Spleen (tissue), 11 donors: ENCODE data around the gene MARCHF9. TPM values are rescaled to one million over a fixed set of nuclear protein-coding genes. Genes with fewer than 3 reads are reported as not detected.

ENCODE experiments used
- DNase-seq: peaks from one replicate; pipeline ENCODE4 v3.0.0-alpha.2; 2020
- H3K27ac ChIP-seq, 8 donors: fragments of 200-600 bp; sonication (generic) in 7 of 8; 1 replicate in 4 of 8; 2 replicates in 4 of 8; pipeline versions ENCODE4 v1.5.0 to v1.8.0; 2016 to 2021; ENCODE audit warnings: inconsistent platforms in 4 of 8, mild to moderate bottlenecking in 4 of 8, moderate library complexity in 1 of 8
- H3K27me3 ChIP-seq, 7 donors: fragments of 200-600 bp; sonication (generic) in 6 of 7; replicated peaks in 1 of 7; 1 replicate in 4 of 7; 2 replicates in 3 of 7; pipeline versions ENCODE4 v1.5.0 to v1.8.0; 2016 to 2021; ENCODE audit warnings: inconsistent platforms in 3 of 7, mild to moderate bottlenecking in 1 of 7
- H3K36me3 ChIP-seq, 6 donors: fragments of 200-600 bp; sonication (generic) in 5 of 6; 1 replicate in 4 of 6; 2 replicates in 2 of 6; pipeline versions ENCODE4 v1.5.0 to v1.8.0; 2016 to 2021; ENCODE audit warnings: inconsistent platforms in 2 of 6
- H3K4me1 ChIP-seq, 6 donors: fragments of 200-600 bp; sonication (generic) in 5 of 6; 1 replicate in 3 of 6; 2 replicates in 3 of 6; pipeline versions ENCODE4 v1.5.0 to v1.8.0; 2016 to 2021; ENCODE audit warnings: inconsistent platforms in 3 of 6
- H3K4me3 ChIP-seq, 8 donors: fragments of 200-600 bp; sonication (generic) in 7 of 8; 1 replicate in 4 of 8; 2 replicates in 4 of 8; pipeline versions ENCODE4 v1.5.0 to v1.8.0; 2016 to 2021; ENCODE audit warnings: inconsistent platforms in 4 of 8, mild to moderate bottlenecking in 4 of 8, moderate library complexity in 2 of 8
- H3K9me3 ChIP-seq, 8 donors: fragments of 200-600 bp; sonication (generic) in 7 of 8; 1 replicate in 4 of 8; 2 replicates in 4 of 8; pipeline versions ENCODE4 v1.5.0 to v1.8.0; 2016 to 2021; ENCODE audit warnings: inconsistent platforms in 4 of 8
- POLR2A ChIP-seq, 3 donors: fragments of 450-650 bp; IDR thresholded peaks; one replicate each; pipeline ENCODE4 v1.5.1; 2017; ENCODE audit warnings: antibody characterized with exemption in 3 of 3, mild to moderate bottlenecking in 1 of 3
- POLR2AphosphoS5 ChIP-seq, 3 donors: sonication (generic); formaldehyde crosslinking; IDR thresholded peaks; one replicate each; pipeline ENCODE4 v1.5.1; 2017; ENCODE audit warnings: antibody characterized with exemption in 3 of 3
- WGBS, 5 donors: extraction: QIAGEN DNeasy Blood & Tissue Kit in 3 of 5; methylation state at CpG; one replicate each; pipeline versions ENCODE4 v1.1.5 to v1.1.7; 2013 to 2018; 5-methylcytosine and 5-hydroxymethylcytosine counted together
- intact Hi-C: fragments of 100-400 bp; cut with DNase I; formaldehyde crosslinking; loops from one replicate; pipeline ENCODE4 v1.15.0; 2023; ENCODE audit warnings: low total_unique reads
- polyA plus RNA-seq, 3 donors: library from polyadenylated mRNA; stranded (reverse); fragments of 200-250 nt; gene quantifications; one replicate each; pipeline ENCODE4 v1.2.1, GENCODE V29; 2013
- total RNA-seq, 7 donors: library from RNA; depleted of rRNA in 3 of 7; stranded (reverse); fragments of >200 nt in 3 of 7; fragmentation: NEBNext Ultra II Directional in 4 of 7; extraction: Animal tissue kit (Norgen Biotek cat#: 25700) in 4 of 7; gene quantifications; one replicate each; pipeline versions ENCODE4 v1.1.0 to v1.2.1, GENCODE V29; 2016 to 2021
- TF ChIP-seq, protein P1 (sequence below), 11 experiments: fragments of 200-600 bp in 7 of 11; fragments of 450-650 bp in 4 of 11; sonication (generic) in 4 of 11; IDR thresholded peaks in 8 of 11; conservative IDR thresholded peaks in 3 of 11; 1 replicate in 7 of 11; 2 replicates in 4 of 11; pipeline versions ENCODE4 v1.4.0 to v1.8.0; 2016 to 2021; ENCODE audit warnings: antibody characterized with exemption in 11 of 11, inconsistent platforms in 4 of 11, mild to moderate bottlenecking in 1 of 11
- donor health status: healthy with polysubstance abuse.
- donor health status: DM: no; HTN: no; CAD: no; lungs with moderate emphysema.
- donor health status: DM: no; HTN: no; CAD: no.
- donor health status: Bipolar disorder and iron deficiency.
- donor health status: healthy.
- donor health status: DM: no; HTN: no; CAD: no.
- donor health status: DM: yes; HTN: yes; CAD: no.

Gene MARCHF9
- total and polyA plus RNA-seq, 10 donors, result 17.2 to 49.0 (median 27.1) TPM

DNA sequence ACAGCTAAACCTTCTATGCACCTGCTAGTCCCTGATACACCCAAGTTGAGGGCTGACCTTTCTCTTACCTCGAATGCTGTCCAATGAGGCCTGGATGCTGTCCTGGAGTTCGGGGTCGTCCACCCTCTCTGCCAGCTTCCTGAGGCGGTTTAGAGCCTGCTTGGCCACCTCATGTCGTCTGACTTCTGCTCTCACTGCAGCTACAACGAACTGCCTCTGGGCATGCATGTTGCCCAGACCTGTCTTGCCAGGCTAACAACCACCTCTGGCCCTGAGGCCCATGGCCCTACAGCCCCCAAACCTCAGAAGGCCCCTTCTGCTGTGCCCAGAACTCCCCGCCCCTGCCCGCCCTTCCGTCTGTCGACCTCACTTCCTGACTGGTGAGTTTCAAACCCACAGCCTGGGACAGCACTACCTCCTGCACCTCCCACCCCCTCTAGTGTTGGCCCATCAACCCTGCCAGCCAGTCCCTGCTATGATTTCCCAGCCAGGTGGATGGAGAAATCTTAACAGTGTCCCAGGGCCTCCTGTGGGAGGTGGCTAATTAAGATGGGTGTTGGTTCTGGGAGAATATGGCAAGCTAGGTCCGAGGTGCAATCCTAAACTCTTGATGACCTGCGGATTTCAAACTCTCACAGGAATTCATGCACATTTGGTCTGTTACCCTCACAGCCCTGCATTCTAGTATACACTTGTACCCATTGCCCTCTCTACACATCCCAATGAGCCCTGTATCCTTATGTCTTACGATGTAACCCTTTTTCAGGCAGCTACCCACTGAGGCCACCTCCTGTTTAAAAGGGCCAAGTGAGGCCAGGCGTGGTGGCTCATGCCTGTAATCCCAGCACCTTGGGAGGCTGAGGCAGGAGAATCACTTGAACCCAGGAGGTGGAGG, 12.8 kb upstream of the MARCHF9 start:
- Histone ChIP-seq H3K27me3 (peaks cover 0 to 31% (median 18%) of the 10 kb centered on the region in 7 donors), H3K36me3 (peaks cover 0 to 44% (median 16%) of the 10 kb centered on the region in 6 donors), H3K27ac (peak overlapping the region; percentile 23 to 90 (median 82)), H3K4me1 (peaks cover 25 to 88% (median 72%) of the 10 kb centered on the region in 6 donors), H3K4me3 (peak overlapping the region; percentile 33 to 76 (median 54)), H3K9me3 (no peaks in the 10 kb centered on the region)
- peak; percentile 95 for DNase-seq
- 19 to 27% (median 26%) methylated on average over 14 of the region's 14 CpGs for WGBS, 5 donors
- intact Hi-C loops, result no loop called here
- TF ChIP-seq POLR2A (IDR thresholded peaks at IDR 0.05) (no peak), POLR2AphosphoS5 (IDR thresholded peaks at IDR 0.05) (peak; percentile 52 to 61 (median 56))
- TF ChIP-seq, protein P1, sequence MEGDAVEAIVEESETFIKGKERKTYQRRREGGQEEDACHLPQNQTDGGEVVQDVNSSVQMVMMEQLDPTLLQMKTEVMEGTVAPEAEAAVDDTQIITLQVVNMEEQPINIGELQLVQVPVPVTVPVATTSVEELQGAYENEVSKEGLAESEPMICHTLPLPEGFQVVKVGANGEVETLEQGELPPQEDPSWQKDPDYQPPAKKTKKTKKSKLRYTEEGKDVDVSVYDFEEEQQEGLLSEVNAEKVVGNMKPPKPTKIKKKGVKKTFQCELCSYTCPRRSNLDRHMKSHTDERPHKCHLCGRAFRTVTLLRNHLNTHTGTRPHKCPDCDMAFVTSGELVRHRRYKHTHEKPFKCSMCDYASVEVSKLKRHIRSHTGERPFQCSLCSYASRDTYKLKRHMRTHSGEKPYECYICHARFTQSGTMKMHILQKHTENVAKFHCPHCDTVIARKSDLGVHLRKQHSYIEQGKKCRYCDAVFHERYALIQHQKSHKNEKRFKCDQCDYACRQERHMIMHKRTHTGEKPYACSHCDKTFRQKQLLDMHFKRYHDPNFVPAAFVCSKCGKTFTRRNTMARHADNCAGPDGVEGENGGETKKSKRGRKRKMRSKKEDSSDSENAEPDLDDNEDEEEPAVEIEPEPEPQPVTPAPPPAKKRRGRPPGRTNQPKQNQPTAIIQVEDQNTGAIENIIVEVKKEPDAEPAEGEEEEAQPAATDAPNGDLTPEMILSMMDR (IDR thresholded peaks at IDR 0.05 in 8 of 11, conservative IDR thresholded peaks at IDR 0.05 in 3 of 11), result peak; percentile 16 to 74 (median 63)

DNA sequence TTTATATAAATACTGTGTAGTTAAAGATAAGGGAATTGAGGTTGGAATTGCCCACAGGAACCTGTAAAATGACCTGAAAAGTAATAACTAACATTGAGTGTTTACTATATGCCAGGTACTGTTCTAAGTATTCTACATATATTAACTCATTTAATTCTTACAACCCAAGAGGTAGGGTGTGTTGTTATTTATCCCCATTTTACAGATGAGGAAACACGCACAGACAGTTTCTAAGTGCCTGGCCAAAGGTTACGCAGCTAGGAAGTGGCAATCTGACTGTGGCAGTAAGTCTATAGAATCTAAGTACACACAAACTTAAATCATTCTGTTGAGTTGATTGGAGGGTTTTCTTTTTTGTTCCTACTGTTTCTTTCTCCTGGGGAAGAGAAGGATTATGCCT, 11.1 kb upstream of the MARCHF9 start:
- Histone ChIP-seq H3K27ac (peak overlapping the region in 5 of 8 donors; percentile 86 to 94 (median 92)), H3K4me1 (peaks cover 18 to 71% (median 61%) of the 10 kb centered on the region in 6 donors), H3K36me3 (peaks cover 0 to 44% (median 22%) of the 10 kb centered on the region in 6 donors), H3K4me3 (peak overlapping the region in 1 of 8 donors; percentile 78), H3K27me3 (peaks cover 0 to 14% (median under 1%) of the 10 kb centered on the region in 7 donors), H3K9me3 (no peaks in the 10 kb centered on the region)
- TF ChIP-seq POLR2A (IDR thresholded peaks at IDR 0.05) (no peak), POLR2AphosphoS5 (IDR thresholded peaks at IDR 0.05) (no peak)
- TF ChIP-seq, protein P1 (IDR thresholded peaks at IDR 0.05 in 8 of 11, conservative IDR thresholded peaks at IDR 0.05 in 3 of 11), result no peak
- DNase-seq, result no peak
- intact Hi-C loops, result no loop called here
- 73 to 92% (median 74%) methylated on average over 2 of the region's 2 CpGs for WGBS, 5 donors

DNA sequence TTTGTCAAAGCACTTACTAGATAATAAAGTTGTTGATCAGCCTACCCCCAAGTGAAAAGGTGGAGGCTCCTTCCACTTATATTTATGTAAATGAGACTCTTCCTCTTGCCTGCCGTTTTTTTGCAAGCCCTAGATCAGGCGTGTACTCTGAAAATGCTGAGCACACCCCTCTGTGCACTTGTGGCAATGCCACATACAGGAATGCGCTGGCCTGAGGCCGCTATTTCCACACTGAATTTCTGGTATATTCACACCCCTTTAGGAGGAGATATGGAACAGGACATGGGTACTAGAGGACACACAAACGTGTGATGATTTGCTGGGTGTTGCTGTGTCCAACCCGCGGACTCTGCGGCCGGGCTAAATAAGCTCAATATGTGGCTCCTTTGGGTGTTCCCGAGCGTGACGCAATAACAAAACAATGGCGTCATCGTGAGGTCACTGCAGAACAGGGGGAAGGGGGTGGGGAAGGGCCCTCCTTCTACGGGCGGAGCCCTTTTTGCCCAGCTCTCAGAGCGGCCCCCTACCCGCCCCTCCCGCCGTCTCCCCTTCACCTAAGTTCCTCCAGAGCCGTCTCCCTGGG, 10.6 kb upstream of the MARCHF9 start:
- H3K36me3 ChIP-seq, result peaks cover 0 to 44% (median 27%) of the 10 kb centered on the region in 6 donors
- DNase-seq, result peak; percentile 90
- H3K4me1 ChIP-seq, result peaks cover 18 to 67% (median 55%) of the 10 kb centered on the region in 6 donors
- no peaks in the 10 kb centered on the region for H3K9me3 ChIP-seq
- intact Hi-C loops, result no loop called here
- H3K4me3 ChIP-seq, result peak overlapping the region; percentile 42 to 78 (median 63)
- 7 to 12% (median 10%) methylated on average over 21 of the region's 21 CpGs for WGBS, 5 donors
- TF ChIP-seq POLR2AphosphoS5 (IDR thresholded peaks at IDR 0.05), result no peak
- no peak for TF ChIP-seq POLR2A (IDR thresholded peaks at IDR 0.05)
- peaks cover 0 to 9% (median 0%) of the 10 kb centered on the region in 7 donors for H3K27me3 ChIP-seq
- H3K27ac ChIP-seq, result peak overlapping the region; percentile 86 to 94 (median 92)

DNA sequence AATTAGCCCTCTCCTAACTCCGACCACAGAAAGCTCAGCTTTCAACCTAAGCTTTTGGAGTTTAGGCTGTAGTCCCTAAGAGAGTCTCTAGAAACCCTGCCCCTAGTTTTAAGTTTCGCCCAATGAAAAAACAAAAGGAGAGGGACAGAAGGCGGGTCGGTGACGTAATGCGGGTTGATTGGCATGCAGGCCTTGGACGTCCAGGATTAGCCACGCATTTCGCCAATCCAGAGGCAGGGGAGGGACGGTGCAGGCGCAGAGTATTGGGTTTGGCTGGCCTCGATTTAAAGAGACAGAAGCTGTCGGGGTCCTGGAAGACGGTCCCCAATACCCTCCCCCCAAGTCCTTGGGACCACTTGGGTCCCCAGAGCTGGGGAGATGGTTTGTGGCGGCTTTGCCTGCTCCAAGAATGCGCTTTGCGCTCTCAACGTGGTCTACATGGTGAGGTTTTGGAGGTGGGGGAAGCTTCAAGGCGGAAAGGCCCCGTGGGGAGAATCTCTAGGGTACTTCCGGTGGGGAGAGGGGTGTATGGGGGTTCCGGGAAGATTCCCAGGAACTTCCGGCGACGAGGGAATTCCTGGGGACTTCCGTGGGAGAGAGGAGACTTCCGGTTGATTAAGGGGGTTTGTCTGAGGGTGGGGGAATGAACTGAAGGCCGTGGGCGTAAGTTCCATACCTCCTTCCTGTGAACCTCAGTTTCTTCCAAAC, 10.0 kb upstream of the MARCHF9 start, which contains the start of gene TSPAN31:
TSPAN31 (plus strand) TSS at position 263 of the 708 bp plus-strand sequence; CDS start at position 379, 116 bp downstream.
- TF ChIP-seq POLR2A (IDR thresholded peaks at IDR 0.05) (peak in 1 of 3 donors; percentile 73), POLR2AphosphoS5 (IDR thresholded peaks at IDR 0.05) (peak; percentile 69 to 91 (median 89))
- TF ChIP-seq, protein P1 (IDR thresholded peaks at IDR 0.05 in 8 of 11, conservative IDR thresholded peaks at IDR 0.05 in 3 of 11), result peak in 5 of 11 experiments; percentile 21 to 38 (median 26)
- H3K27me3 ChIP-seq, result peaks cover 0 to 5% (median 0%) of the 10 kb centered on the region in 7 donors
- no peaks in the 10 kb centered on the region for H3K9me3 ChIP-seq
- peak; percentile 98 for DNase-seq
- H3K4me3 ChIP-seq, result peak within 1 kb of the TSS; percentile 42 to 78 (median 63)
- peaks cover 18 to 63% (median 49%) of the 10 kb centered on the region in 6 donors for H3K4me1 ChIP-seq
- 0 to 2% (median 1%) methylated on average over 29 of the region's 29 CpGs for WGBS, 5 donors
- peaks cover 0 to 44% (median 31%) of the 10 kb centered on the region in 6 donors for H3K36me3 ChIP-seq
- peak within 1 kb of the TSS; percentile 86 to 94 (median 92) for H3K27ac ChIP-seq
- intact Hi-C loops, result no loop called here
